Memory B cell (primary cell): ENCODE data around the gene ZNF573.

Experiments used
- ATAC-seq: fragments of 150-1000 bp; cut with Tn5 transposase; 2 replicates; pipeline ENCODE4 v1.10.0; 2021; ENCODE audit warnings: low read depth, mild to moderate bottlenecking, moderate library complexity
- DNase-seq, 2 donors: peaks; one replicate each; pipeline ENCODE4 v3.0.0; 2022; ENCODE audit warnings: low spot score in 2 of 2
- H3K27ac Mint-ChIP-seq: one replicate; pipeline ENCODE4 v1.8.0; 2022; ENCODE audit warnings: mild to moderate bottlenecking, moderate library complexity, mixed read lengths
- H3K27me3 Mint-ChIP-seq: one replicate; pipeline ENCODE4 v1.8.0; 2022; ENCODE audit warnings: mixed read lengths
- H3K36me3 Mint-ChIP-seq: one replicate; pipeline ENCODE4 v1.8.0; 2022; ENCODE audit warnings: mild to moderate bottlenecking, mixed read lengths
- H3K4me1 Mint-ChIP-seq: one replicate; pipeline ENCODE4 v1.8.0; 2022; ENCODE audit warnings: mixed read lengths
- H3K4me3 Mint-ChIP-seq: one replicate; pipeline ENCODE4 v1.8.0; 2022; ENCODE audit warnings: mild to moderate bottlenecking, moderate library complexity, mixed read lengths
- H3K9me3 Mint-ChIP-seq: one replicate; pipeline ENCODE4 v1.8.0; 2022; ENCODE audit warnings: mixed read lengths

ZNF573 gene

GRCh38 chr19:37719927-37720265 lies 59.5 kb downstream of the ZNF573 start:
- H3K27me3 Mint-ChIP-seq, result no peaks in the 10 kb centered on the region
- peaks cover 9% of the 10 kb centered on the region for H3K4me1 Mint-ChIP-seq
- H3K4me3 Mint-ChIP-seq, result peak overlapping the region; percentile 97
- H3K36me3 Mint-ChIP-seq, result peaks cover 6% of the 10 kb centered on the region
- peak overlapping the region; percentile 95 for H3K27ac Mint-ChIP-seq
- H3K9me3 Mint-ChIP-seq, result no peaks in the 10 kb centered on the region
- ATAC-seq (no peak), DNase-seq (no peak)

GRCh38 chr19:37719111-37719926 lies 60.1 kb downstream of the ZNF573 start, which contains the start of gene ZNF607:
ZNF607 (minus strand) TSS chr19:37719761; CDS start chr19:37711618, 8,143 bp downstream.
- Mint-ChIP-seq H3K36me3 (peaks cover 6% of the 10 kb centered on the region), H3K27me3 (no peaks in the 10 kb centered on the region), H3K4me1 (peaks cover 9% of the 10 kb centered on the region), H3K4me3 (peak within 1 kb of the TSS; percentile 97), H3K9me3 (no peaks in the 10 kb centered on the region), H3K27ac (peak within 1 kb of the TSS; percentile 95)
- ATAC-seq, result peak; percentile 86
- DNase-seq, result peak; percentile 80 to 81

- Mint-ChIP-seq H3K27me3 (no peaks in the 10 kb centered on the region), H3K4me3 (peak overlapping the region; percentile 97), H3K4me1 (peaks cover 9% of the 10 kb centered on the region), H3K9me3 (no peaks in the 10 kb centered on the region), H3K36me3 (peaks cover 6% of the 10 kb centered on the region), H3K27ac (no peak overlapping the region)
- ATAC-seq (no peak), DNase-seq (no peak)
Measured at GRCh38 chr19:37718304-37718703, 61.1 kb downstream of the ZNF573 start.

- no peaks in the 10 kb centered on the region for H3K9me3 Mint-ChIP-seq
- ATAC-seq, result no peak
- no peak overlapping the region for H3K4me3 Mint-ChIP-seq
- H3K27ac Mint-ChIP-seq, result peak overlapping the region; percentile 47
- H3K27me3 Mint-ChIP-seq, result no peaks in the 10 kb centered on the region
- peaks cover 17% of the 10 kb centered on the region for H3K36me3 Mint-ChIP-seq
- peaks cover 11% of the 10 kb centered on the region for H3K4me1 Mint-ChIP-seq
- no peak for DNase-seq
Measured at GRCh38 chr19:37716140-37716539, 63.2 kb downstream of the ZNF573 start.

GRCh38 chr19:37706052-37706605 lies 73.3 kb downstream of the ZNF573 start:
- no peak overlapping the region for H3K27ac Mint-ChIP-seq
- DNase-seq (no peak), ATAC-seq (no peak)
- H3K36me3 Mint-ChIP-seq, result peaks cover 56% of the 10 kb centered on the region
- H3K4me1 Mint-ChIP-seq, result no peaks in the 10 kb centered on the region
- H3K4me3 Mint-ChIP-seq, result no peak overlapping the region
- peaks cover 14% of the 10 kb centered on the region for H3K9me3 Mint-ChIP-seq
- H3K27me3 Mint-ChIP-seq, result no peaks in the 10 kb centered on the region

GRCh38 chr19:37699057-37699456 lies 80.3 kb downstream of the ZNF573 start:
- DNase-seq (no peak), ATAC-seq (no peak)
- no peaks in the 10 kb centered on the region for H3K27me3 Mint-ChIP-seq
- H3K4me3 Mint-ChIP-seq, result no peak overlapping the region
- H3K36me3 Mint-ChIP-seq, result peaks cover 49% of the 10 kb centered on the region
- H3K9me3 Mint-ChIP-seq, result peaks cover 19% of the 10 kb centered on the region
- no peaks in the 10 kb centered on the region for H3K4me1 Mint-ChIP-seq
- H3K27ac Mint-ChIP-seq, result no peak overlapping the region

- H3K27ac Mint-ChIP-seq, result no peak overlapping the region
- peaks cover 19% of the 10 kb centered on the region for H3K9me3 Mint-ChIP-seq
- peaks cover 43% of the 10 kb centered on the region for H3K36me3 Mint-ChIP-seq
- no peak overlapping the region for H3K4me3 Mint-ChIP-seq
- no peak for ATAC-seq
- H3K27me3 Mint-ChIP-seq, result no peaks in the 10 kb centered on the region
- H3K4me1 Mint-ChIP-seq, result no peaks in the 10 kb centered on the region
- no peak for DNase-seq
Measured at GRCh38 chr19:37698216-37698615, 81.2 kb downstream of the ZNF573 start.

GRCh38 chr19:37695144-37695899 lies 84.1 kb downstream of the ZNF573 start:
- Mint-ChIP-seq H3K4me3 (no peak overlapping the region), H3K27ac (no peak overlapping the region), H3K4me1 (peaks cover 5% of the 10 kb centered on the region), H3K36me3 (peaks cover 30% of the 10 kb centered on the region), H3K9me3 (peaks cover 10% of the 10 kb centered on the region), H3K27me3 (no peaks in the 10 kb centered on the region)
- ATAC-seq (no peak), DNase-seq (no peak)

GRCh38 chr19:37692956-37693620 lies 86.3 kb downstream of the ZNF573 start:
- Mint-ChIP-seq H3K27ac (no peak overlapping the region), H3K9me3 (peaks cover 3% of the 10 kb centered on the region), H3K4me3 (peak overlapping the region; percentile 17), H3K27me3 (no peaks in the 10 kb centered on the region), H3K4me1 (peaks cover 5% of the 10 kb centered on the region), H3K36me3 (peaks cover 12% of the 10 kb centered on the region)
- ATAC-seq (no peak), DNase-seq (no peak)

- Mint-ChIP-seq H3K27ac (peak overlapping the region; percentile 98), H3K36me3 (peaks cover 6% of the 10 kb centered on the region), H3K9me3 (peaks cover 1% of the 10 kb centered on the region)
Measured at GRCh38 chr19:37691881-37692504, 87.4 kb downstream of the ZNF573 start.

More at GRCh38 chr19:37691881-37692504, 87.4 kb downstream of the ZNF573 start:
- Mint-ChIP-seq H3K4me3 (peak overlapping the region; percentile 98), H3K4me1 (peaks cover 5% of the 10 kb centered on the region), H3K27me3 (no peaks in the 10 kb centered on the region)
- ATAC-seq (peak; percentile 93), DNase-seq (peak; percentile 55 to 65)
